ENCODE measurements around the gene KDM4F. TPM values are rescaled to one million over a fixed set of nuclear protein-coding genes. Genes with fewer than 3 reads are reported as not detected.
A peak's percentile ranks its signal among the peaks of the same experiment; 100 is the strongest.

The KDM4F gene
- total and polyA plus RNA-seq, 9 donors, result not detected

DNA sequence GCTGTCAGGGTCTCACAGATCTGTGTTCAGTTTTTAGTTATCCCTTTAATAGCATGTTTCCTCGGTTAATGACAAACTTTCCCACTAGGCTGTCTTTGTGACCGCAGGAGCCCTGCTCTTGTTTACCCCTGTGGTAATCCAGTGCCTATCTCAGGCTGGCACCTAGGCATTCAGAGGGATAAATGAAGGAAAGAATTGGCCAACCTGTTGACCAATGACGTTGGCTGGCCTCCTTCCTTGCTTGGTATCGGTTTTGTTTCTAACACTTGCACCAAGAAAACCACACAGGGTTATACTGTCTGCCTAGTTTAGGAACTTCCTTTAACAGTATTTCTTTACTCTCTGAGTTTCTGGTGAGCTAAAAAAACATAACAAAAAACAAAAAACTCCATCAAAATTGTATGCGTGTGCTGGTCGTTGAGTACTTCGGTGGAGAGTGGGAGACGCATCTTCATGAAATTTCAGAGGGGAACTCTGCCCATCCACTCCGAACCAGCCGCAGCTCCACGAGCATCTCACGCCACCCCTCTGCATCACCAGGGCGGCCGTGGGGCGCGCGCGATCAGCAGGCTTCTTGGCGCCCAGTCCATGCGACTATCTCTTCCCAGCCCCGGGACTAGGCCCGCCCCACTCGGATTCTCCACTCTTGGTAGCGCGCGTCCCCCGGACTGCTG, 39.9 kb downstream of the KDM4F start:
- DNase-seq, result no peak
- Histone ChIP-seq H3K27ac (peak overlapping the region; percentile 77 to 96), H3K4me3 (peak overlapping the region; percentile 88), H3K4me1 (ENCODE audit: insufficient read depth) (peaks cover 4% of the 10 kb centered on the region), H3K36me3 (no peaks in the 10 kb centered on the region), H3K9me3 (no peaks in the 10 kb centered on the region), H3K27me3 (no peaks in the 10 kb centered on the region)
- TF ChIP-seq POLR2A (IDR thresholded peaks at IDR 0.05), result no peak
- no peak for TF ChIP-seq CTCF (IDR thresholded peaks at IDR 0.05)
- no peak for TF ChIP-seq EP300 (IDR thresholded peaks at IDR 0.05)
- WGBS, 3 donors, result 6 to 9% (median 9%) methylated on average over 26 to 27 of the region's 27 CpGs
- intact Hi-C loops (cut with DNase I), result loop anchor here in 1 of 4 donors (1.0 kb wide), 1 partner anchor 11 kb away; no protein-coding TSS in a partner anchor

DNA sequence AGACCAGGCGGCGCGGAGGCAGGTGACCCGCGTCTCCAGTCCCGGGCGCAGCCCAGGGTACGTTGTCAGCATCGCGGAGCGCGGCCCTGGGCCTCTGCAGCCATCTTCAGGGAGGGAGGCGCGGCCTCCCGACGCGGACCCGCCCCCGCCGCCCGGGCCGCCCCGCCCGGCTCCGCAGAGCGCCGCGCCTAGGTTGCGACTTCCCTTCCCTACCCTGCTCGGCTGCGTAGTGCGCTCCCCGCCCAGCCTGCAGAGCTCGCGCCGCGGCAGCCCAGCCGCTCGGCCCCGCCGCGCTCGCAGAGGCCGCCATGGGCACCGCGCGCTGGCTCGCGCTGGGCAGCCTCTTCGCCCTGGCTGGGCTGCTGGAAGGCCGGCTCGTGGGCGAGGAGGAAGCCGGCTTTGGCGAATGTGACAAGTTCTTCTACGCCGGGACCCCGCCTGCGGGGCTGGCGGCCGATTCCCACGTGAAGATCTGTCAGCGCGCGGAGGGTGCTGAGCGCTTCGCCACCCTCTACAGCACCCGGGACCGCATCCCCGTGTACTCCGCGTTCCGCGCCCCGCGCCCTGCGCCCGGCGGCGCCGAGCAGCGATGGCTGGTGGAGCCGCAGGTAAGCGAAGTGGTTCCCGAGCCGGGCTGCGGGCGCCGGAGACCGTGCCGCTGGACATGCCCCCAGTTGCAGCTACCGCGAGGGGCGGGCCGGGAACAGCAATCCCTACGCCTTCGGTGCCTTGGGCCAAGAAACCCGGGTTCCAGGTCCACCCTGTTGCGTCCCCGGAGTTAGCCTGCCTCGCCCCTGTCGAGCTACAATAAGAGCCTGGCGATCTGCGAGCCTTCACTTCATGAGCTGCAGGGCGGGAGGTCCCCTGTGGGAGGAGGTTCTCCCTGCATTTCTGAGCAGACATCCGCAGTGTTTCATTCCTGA, 40.7 kb downstream of the KDM4F start, which contains the start of gene ENDOD1:
Gene ENDOD1 (plus strand): TSS at position 227 of the 923 bp plus-strand sequence. CDS start 82 bp downstream, at position 309.
- TF ChIP-seq POLR2A (IDR thresholded peaks at IDR 0.05) (peak; percentile 50), CTCF (IDR thresholded peaks at IDR 0.05) (peak in 1 of 3 donors; percentile 31), EP300 (IDR thresholded peaks at IDR 0.05) (no peak)
- Histone ChIP-seq H3K9me3 (no peaks in the 10 kb centered on the region), H3K27me3 (no peaks in the 10 kb centered on the region), H3K4me1 (ENCODE audit: insufficient read depth) (peaks cover 4% of the 10 kb centered on the region), H3K4me3 (peak within 1 kb of the TSS; percentile 88), H3K27ac (peak within 1 kb of the TSS; percentile 77 to 96), H3K36me3 (no peaks in the 10 kb centered on the region)
- peak; percentile 77 to 89 (median 83) for DNase-seq
- WGBS, 3 donors, result 0 to 1% (median 1%) methylated on average over 20 to 106 of the region's 106 CpGs
- intact Hi-C loops (cut with DNase I), result loop anchor here in 2 of 4 donors (10.0 kb wide), 1 partner anchor 55 kb away; no protein-coding TSS in a partner anchor

- TF ChIP-seq CTCF (IDR thresholded peaks at IDR 0.05), result no peak
- no peak for TF ChIP-seq EP300 (IDR thresholded peaks at IDR 0.05)
- TF ChIP-seq POLR2A (IDR thresholded peaks at IDR 0.05), result no peak
- Histone ChIP-seq H3K4me3 (no peak overlapping the region), H3K9me3 (no peaks in the 10 kb centered on the region), H3K36me3 (no peaks in the 10 kb centered on the region), H3K4me1 (ENCODE audit: insufficient read depth) (peaks cover 4% of the 10 kb centered on the region), H3K27ac (no peak overlapping the region), H3K27me3 (no peaks in the 10 kb centered on the region)
- intact Hi-C loops (cut with DNase I), result loop anchor here in 2 of 4 donors (10.0 kb wide), 1 partner anchor 53 kb away; no protein-coding TSS in a partner anchor
- no peak for DNase-seq
Measured at GRCh38 chr11:95091663-95092180, 42.5 kb downstream of the KDM4F start.
